Measurements from ENCODE around the gene ACRV1.

Gene ACRV1

GRCh38 chr11:125645871-125646270 is 34.8 kb downstream of the ACRV1 start:
- no peak for DNase-seq

- DNase-seq: no peak
Observed at GRCh38 chr11:125638315-125638714, 42.3 kb downstream of the ACRV1 start.

GRCh38 chr11:125637840-125638239 is 42.8 kb downstream of the ACRV1 start:
- DNase-seq: no peak

- no peak for DNase-seq
Observed at GRCh38 chr11:125627236-125627910, 53.3 kb downstream of the ACRV1 start.

- no peak for DNase-seq
Observed at GRCh38 chr11:125626288-125626950, 54.2 kb downstream of the ACRV1 start.

- peak; percentile 91 to 93 for DNase-seq
Observed at GRCh38 chr11:125625630-125626287, 54.9 kb downstream of the ACRV1 start.

- peak in 1 of 2 donors; percentile 49 for DNase-seq
Observed at GRCh38 chr11:125625225-125625629, 55.4 kb downstream of the ACRV1 start.

GRCh38 chr11:125624756-125625213 is 55.9 kb downstream of the ACRV1 start, which contains the start of gene CHEK1:
TSS of gene CHEK1 (plus strand) at chr11:125625163. CDS start at chr11:125626769, 1,606 bp downstream.
- no peak for DNase-seq

- no peak for DNase-seq
Observed at GRCh38 chr11:125623064-125623463, 57.6 kb downstream of the ACRV1 start.

GRCh38 chr11:125621995-125622394 is 58.7 kb downstream of the ACRV1 start:
- no peak for DNase-seq

Measured in inflammatory macrophage treated with lipopolysaccharide for 1 hour (primary cell).